NB4 (cell line): ENCODE results near the gene CERS2.
A peak's percentile ranks its signal among the peaks of the same experiment; 100 is the strongest.

Experiments used
- DNase-seq: peaks from one replicate; pipeline ENCODE4 v3.0.0; 2010; ENCODE audit warnings: low read depth
- H3K4me3 ChIP-seq: one replicate; pipeline ENCODE4 v1.5.1; 2011; ENCODE audit warnings: mild to moderate bottlenecking, low read depth, low read length, moderate library complexity
- MYC ChIP-seq: IDR thresholded peaks from 2 replicates; pipeline ENCODE4 v1.6.1; 2011; ENCODE audit warnings: low read depth, low read length
- POLR2A ChIP-seq: IDR thresholded peaks from 2 replicates; pipeline ENCODE4 v1.6.1; 2011; ENCODE audit warnings: mild to moderate bottlenecking; ENCODE audit not compliant: insufficient read length; ENCODE audit errors: extremely low read depth
- TF ChIP-seq, protein P1 (sequence below): IDR thresholded peaks from 2 replicates; pipeline ENCODE4 v1.6.1; 2011; ENCODE audit warnings: low read depth, low read length
- TF ChIP-seq, protein P2 (sequence below): IDR thresholded peaks from one replicate; pipeline ENCODE4 v1.5.1; 2012; ENCODE audit warnings: low read depth, low read length

The CERS2 gene

DNA sequence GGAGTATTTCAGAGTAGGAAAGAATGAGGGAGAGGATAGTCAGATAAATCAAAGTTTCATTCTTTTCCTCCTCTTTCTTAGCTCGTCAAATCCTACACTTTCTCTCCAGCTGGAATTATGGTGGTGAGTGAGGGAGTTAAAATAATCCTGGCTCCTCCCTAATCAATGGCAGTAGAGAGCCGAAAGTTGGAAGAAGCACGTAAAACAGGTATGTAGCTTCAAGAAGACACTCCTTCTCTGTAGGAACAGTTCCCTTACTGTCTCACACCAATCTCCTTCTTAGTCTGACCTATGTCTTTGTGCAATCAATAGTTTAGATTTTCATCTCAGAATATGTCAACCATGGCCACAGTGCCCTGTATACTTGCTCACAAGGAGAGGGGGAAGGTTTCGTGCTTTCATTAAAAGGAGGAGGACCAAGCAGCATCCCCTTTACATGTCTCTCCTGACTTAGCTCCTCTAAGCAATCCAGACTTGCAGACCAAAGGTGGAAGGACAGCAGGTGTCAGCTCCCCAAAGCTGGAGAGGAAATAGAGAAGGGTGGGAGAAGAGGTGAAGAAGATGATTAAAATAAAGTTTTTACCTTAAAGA is 31.2 kb upstream of the CERS2 start:
- no peak for DNase-seq
- H3K4me3 ChIP-seq: peak overlapping the region; percentile 68
- TF ChIP-seq, protein P1, sequence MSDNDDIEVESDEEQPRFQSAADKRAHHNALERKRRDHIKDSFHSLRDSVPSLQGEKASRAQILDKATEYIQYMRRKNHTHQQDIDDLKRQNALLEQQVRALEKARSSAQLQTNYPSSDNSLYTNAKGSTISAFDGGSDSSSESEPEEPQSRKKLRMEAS: no peak
- TF ChIP-seq MYC (no peak), POLR2A (no peak)
- TF ChIP-seq, protein P2, sequence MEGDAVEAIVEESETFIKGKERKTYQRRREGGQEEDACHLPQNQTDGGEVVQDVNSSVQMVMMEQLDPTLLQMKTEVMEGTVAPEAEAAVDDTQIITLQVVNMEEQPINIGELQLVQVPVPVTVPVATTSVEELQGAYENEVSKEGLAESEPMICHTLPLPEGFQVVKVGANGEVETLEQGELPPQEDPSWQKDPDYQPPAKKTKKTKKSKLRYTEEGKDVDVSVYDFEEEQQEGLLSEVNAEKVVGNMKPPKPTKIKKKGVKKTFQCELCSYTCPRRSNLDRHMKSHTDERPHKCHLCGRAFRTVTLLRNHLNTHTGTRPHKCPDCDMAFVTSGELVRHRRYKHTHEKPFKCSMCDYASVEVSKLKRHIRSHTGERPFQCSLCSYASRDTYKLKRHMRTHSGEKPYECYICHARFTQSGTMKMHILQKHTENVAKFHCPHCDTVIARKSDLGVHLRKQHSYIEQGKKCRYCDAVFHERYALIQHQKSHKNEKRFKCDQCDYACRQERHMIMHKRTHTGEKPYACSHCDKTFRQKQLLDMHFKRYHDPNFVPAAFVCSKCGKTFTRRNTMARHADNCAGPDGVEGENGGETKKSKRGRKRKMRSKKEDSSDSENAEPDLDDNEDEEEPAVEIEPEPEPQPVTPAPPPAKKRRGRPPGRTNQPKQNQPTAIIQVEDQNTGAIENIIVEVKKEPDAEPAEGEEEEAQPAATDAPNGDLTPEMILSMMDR: no peak

GRCh38 chr1:151003180-151003579 is 28.5 kb upstream of the CERS2 start:
- TF ChIP-seq MYC: peak; percentile 23; the same call in 1 of the 2 replicates
- TF ChIP-seq, protein P1: no peak
- H3K4me3 ChIP-seq: peak overlapping the region; percentile 25
- peak; percentile 83 for DNase-seq

DNA sequence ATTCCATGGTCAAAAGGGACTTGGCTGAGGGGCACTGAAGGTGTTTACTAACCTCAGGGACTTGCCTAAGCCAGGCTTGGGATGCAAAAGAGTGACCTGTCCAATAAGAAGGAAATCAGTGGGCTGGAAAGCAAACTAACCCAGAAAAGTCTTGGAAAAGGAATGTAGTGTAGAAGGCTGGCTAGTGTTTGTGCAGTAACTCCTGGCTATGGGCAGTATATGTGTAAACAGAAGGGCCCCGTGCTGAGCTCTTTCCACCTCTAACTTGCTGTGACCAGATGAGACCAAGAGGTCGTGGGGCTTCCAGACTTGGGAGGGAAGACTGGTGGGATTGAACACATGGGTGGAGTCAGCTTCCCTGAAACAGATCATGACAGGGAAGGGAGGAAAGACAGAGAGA is 28.0 kb upstream of the CERS2 start:
- TF ChIP-seq POLR2A: no peak
- no peak for TF ChIP-seq MYC
- TF ChIP-seq, protein P2: no peak
- TF ChIP-seq, protein P1: no peak
- no peak for DNase-seq
- H3K4me3 ChIP-seq: no peak overlapping the region

- peak; percentile 35 for DNase-seq
- TF ChIP-seq POLR2A (no peak), MYC (no peak)
- TF ChIP-seq, protein P1: no peak
- TF ChIP-seq, protein P2: no peak
- H3K4me3 ChIP-seq: no peak overlapping the region
Measured at GRCh38 chr1:151002051-151002450, 27.4 kb upstream of the CERS2 start.

DNA sequence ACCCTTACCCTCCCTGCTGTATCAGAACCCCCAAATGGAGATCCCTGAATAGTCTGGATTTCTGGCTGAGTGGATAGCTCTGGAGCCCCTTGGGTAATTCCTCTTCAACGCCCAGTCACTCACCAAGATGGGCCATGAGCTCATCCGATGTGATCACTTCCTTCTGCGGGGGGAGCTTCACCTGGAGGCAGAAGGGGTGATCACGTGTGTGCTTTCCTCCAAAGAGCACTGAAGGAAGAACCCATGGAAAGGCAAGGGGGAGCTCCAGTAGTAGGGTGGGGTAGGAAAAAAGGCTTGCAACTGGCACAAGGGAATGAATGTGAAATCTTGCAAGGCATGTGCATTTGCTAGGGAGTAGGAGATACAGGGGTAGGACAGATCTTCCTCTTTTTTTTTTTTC is 27.0 kb upstream of the CERS2 start:
- DNase-seq: peak; percentile 31
- TF ChIP-seq, protein P1: no peak
- TF ChIP-seq MYC: no peak
- no peak for TF ChIP-seq POLR2A
- TF ChIP-seq, protein P2: no peak
- H3K4me3 ChIP-seq: no peak overlapping the region

GRCh38 chr1:151000408-151000807 is 25.8 kb upstream of the CERS2 start:
- no peak for DNase-seq
- TF ChIP-seq, protein P2: no peak
- TF ChIP-seq, protein P1: no peak
- H3K4me3 ChIP-seq: no peak overlapping the region
